SJSA1 (cell line): ENCODE results near the gene RELCH. TPM values are rescaled to one million over a fixed set of nuclear protein-coding genes. Genes with fewer than 3 reads are reported as not detected.

Experiments
- total RNA-seq: library from RNA; depleted of rRNA; stranded (reverse); fragments of >200 nt; shearing (Covaris generic); gene quantifications from 2 replicates; pipeline ENCODE4 v1.2.3, GENCODE V29; 2014; rRNA removed

Gene RELCH
- total RNA-seq, 1 experiment from 2014 or later: 19.4 TPM

Other genes with a start within 250 kb of the RELCH start
- gene PIGN, start 199 bp upstream of the RELCH start, total RNA-seq: 35.3 and 36.4 TPM in 2 replicates
- gene TNFRSF11A, start 138.1 kb downstream of the RELCH start, total RNA-seq: not detected in 2 replicates